ENCODE measurements around the gene SMAP2. TPM values are rescaled to one million over a fixed set of nuclear protein-coding genes. Genes with fewer than 3 reads are reported as not detected.
"Not testable (repeated sequence)": the region's sequence is repeated elsewhere in the genome, so short reads cannot be mapped to it uniquely, and the experiment has no call there.

Gene SMAP2
- total RNA-seq, 1 experiment from 2014 or later, result 20.2 TPM

GRCh38 chr1:40385437-40386358 lies 12.2 kb downstream of the SMAP2 start:
- intact Hi-C loops (cut with micrococcal nuclease), result no loop called here
- POLR2A ChIA-PET, result interaction anchor here (0.5 to 9.5 kb wide), 3 partner anchors 12 to 477 kb away, joined by 3 to 75 read pairs (median 4); partner anchors contain the start of gene SMAP2
- H3K27ac Mint-ChIP-seq (ENCODE audit: low read depth, unreplicated experiment), result peak overlapping the region; percentile 30
- H3K27me3 Mint-ChIP-seq (ENCODE audit: insufficient read depth, unreplicated experiment), result no peaks in the 10 kb centered on the region
- BruUV-seq (replicated peaks), result no TSS peak
- H3K36me3 Mint-ChIP-seq (ENCODE audit: insufficient read depth, unreplicated experiment), result no peaks in the 10 kb centered on the region
- peaks cover 15% of the 10 kb centered on the region for H3K4me1 Mint-ChIP-seq (ENCODE audit: insufficient read depth, unreplicated experiment)
- no peak overlapping the region for H3K4me3 Mint-ChIP-seq (ENCODE audit: unreplicated experiment)
- no peaks in the 10 kb centered on the region for H3K9me3 Mint-ChIP-seq (ENCODE audit: unreplicated experiment)
- CTCF ChIA-PET, result interaction anchor here (0.6 to 4.8 kb wide), 4 partner anchors 47 to 242 kb away, joined by 3 to 20 read pairs (median 4); no protein-coding TSS in a partner anchor
- TF ChIP-seq CTCF (IDR thresholded peaks at IDR 0.05; ENCODE audit: unreplicated experiment), result no peak
- no peak for DNase-seq (ENCODE audit: unreplicated experiment)

GRCh38 chr1:40386359-40386723 lies 12.8 kb downstream of the SMAP2 start:
- DNase-seq (ENCODE audit: unreplicated experiment), result no peak
- ChIA-PET POLR2A (interaction anchor here (9.5 kb wide), 1 partner anchor 13 kb away, joined by 75 read pairs; the partner anchor contains the start of gene SMAP2), CTCF (interaction anchor here (0.6 to 4.8 kb wide), 6 partner anchors 19 to 233 kb away, joined by 3 to 20 read pairs (median 3); no protein-coding TSS in a partner anchor)

GRCh38 chr1:40386796-40387195 lies 13.3 kb downstream of the SMAP2 start:
- no peaks in the 10 kb centered on the region for H3K9me3 Mint-ChIP-seq (ENCODE audit: unreplicated experiment)
- no peak for TF ChIP-seq CTCF (IDR thresholded peaks at IDR 0.05; ENCODE audit: unreplicated experiment)
- H3K36me3 Mint-ChIP-seq (ENCODE audit: insufficient read depth, unreplicated experiment), result no peaks in the 10 kb centered on the region
- ChIA-PET CTCF (interaction anchor here (0.6 to 4.8 kb wide), 6 partner anchors 18 to 857 kb away, joined by 3 to 20 read pairs (median 3); no protein-coding TSS in a partner anchor), POLR2A (interaction anchor here (9.5 kb wide), 1 partner anchor 13 kb away, joined by 75 read pairs; the partner anchor contains the start of gene SMAP2)
- BruUV-seq (replicated peaks), result no TSS peak
- intact Hi-C loops (cut with micrococcal nuclease), result no loop called here
- no peak overlapping the region for H3K27ac Mint-ChIP-seq (ENCODE audit: low read depth, unreplicated experiment)
- H3K4me3 Mint-ChIP-seq (ENCODE audit: unreplicated experiment), result no peak overlapping the region
- H3K4me1 Mint-ChIP-seq (ENCODE audit: insufficient read depth, unreplicated experiment), result peaks cover 8% of the 10 kb centered on the region
- H3K27me3 Mint-ChIP-seq (ENCODE audit: insufficient read depth, unreplicated experiment), result no peaks in the 10 kb centered on the region
- no peak for DNase-seq (ENCODE audit: unreplicated experiment)

More at GRCh38 chr1:40386359-40386723, 12.8 kb downstream of the SMAP2 start:
- no peaks in the 10 kb centered on the region for H3K36me3 Mint-ChIP-seq (ENCODE audit: insufficient read depth, unreplicated experiment)
- intact Hi-C loops (cut with micrococcal nuclease), result no loop called here
- no TSS peak for BruUV-seq (replicated peaks)
- peaks cover 10% of the 10 kb centered on the region for H3K4me1 Mint-ChIP-seq (ENCODE audit: insufficient read depth, unreplicated experiment)
- H3K9me3 Mint-ChIP-seq (ENCODE audit: unreplicated experiment), result no peaks in the 10 kb centered on the region
- no peak overlapping the region for H3K27ac Mint-ChIP-seq (ENCODE audit: low read depth, unreplicated experiment)
- no peak overlapping the region for H3K4me3 Mint-ChIP-seq (ENCODE audit: unreplicated experiment)
- no peak for TF ChIP-seq CTCF (IDR thresholded peaks at IDR 0.05; ENCODE audit: unreplicated experiment)
- H3K27me3 Mint-ChIP-seq (ENCODE audit: insufficient read depth, unreplicated experiment), result no peaks in the 10 kb centered on the region

- H3K4me1 Mint-ChIP-seq (ENCODE audit: insufficient read depth, unreplicated experiment); intact Hi-C loops (cut with micrococcal nuclease); H3K9me3 Mint-ChIP-seq (ENCODE audit: unreplicated experiment); H3K36me3 Mint-ChIP-seq (ENCODE audit: insufficient read depth, unreplicated experiment); H3K27ac Mint-ChIP-seq (ENCODE audit: low read depth, unreplicated experiment); H3K4me3 Mint-ChIP-seq (ENCODE audit: unreplicated experiment); BruUV-seq (replicated peaks); DNase-seq (ENCODE audit: unreplicated experiment); H3K27me3 Mint-ChIP-seq (ENCODE audit: insufficient read depth, unreplicated experiment): not testable (repeated sequence)
- POLR2A ChIA-PET, result interaction anchor here (9.5 kb wide), 1 partner anchor 14 kb away, joined by 75 read pairs; the partner anchor contains the start of gene SMAP2
- CTCF ChIA-PET, result interaction anchor here (0.6 to 4.8 kb wide), 7 partner anchors 13 to 856 kb away, joined by 3 to 20 read pairs (median 4); no protein-coding TSS in a partner anchor
Measured at GRCh38 chr1:40387381-40388306, 14.1 kb downstream of the SMAP2 start.

GRCh38 chr1:40388456-40389321 lies 15.2 kb downstream of the SMAP2 start:
- ChIA-PET POLR2A (interaction anchor here (9.5 kb wide), 1 partner anchor 15 kb away, joined by 75 read pairs; the partner anchor contains the start of gene SMAP2), CTCF (interaction anchor here (0.5 to 4.8 kb wide), 5 partner anchors 11 to 147 kb away, joined by 3 to 20 read pairs (median 5); no protein-coding TSS in a partner anchor)
- H3K9me3 Mint-ChIP-seq (ENCODE audit: unreplicated experiment); H3K27ac Mint-ChIP-seq (ENCODE audit: low read depth, unreplicated experiment); H3K4me3 Mint-ChIP-seq (ENCODE audit: unreplicated experiment); intact Hi-C loops (cut with micrococcal nuclease); H3K4me1 Mint-ChIP-seq (ENCODE audit: insufficient read depth, unreplicated experiment); BruUV-seq (replicated peaks); H3K36me3 Mint-ChIP-seq (ENCODE audit: insufficient read depth, unreplicated experiment); H3K27me3 Mint-ChIP-seq (ENCODE audit: insufficient read depth, unreplicated experiment); DNase-seq (ENCODE audit: unreplicated experiment): not testable (repeated sequence)

Data from MCF 10A (cell line).